Natural killer cell (primary cell): ENCODE data around the gene SIRT1. TPM values are rescaled to one million over a fixed set of nuclear protein-coding genes. Genes with fewer than 3 reads are reported as not detected.
A peak's percentile ranks its signal among the peaks of the same experiment; 100 is the strongest.

Source experiments
- ATAC-seq, 3 donors: fragments of 150-1000 bp in 2 of 3; fragments of 200-7000 bp in 1 of 3; cut with Tn5 transposase; 1 replicate in 1 of 3; 2 replicates in 2 of 3; pipeline ENCODE4 v1.10.0; 2021; ENCODE audit warnings: mild to moderate bottlenecking in 2 of 3, moderate library complexity in 2 of 3
- DNase-seq, 2 donors: peaks; one replicate each; pipeline versions ENCODE4 v3.0.0 to v3.0.0-alpha.2; 2013 to 2021; ENCODE audit warnings: mixed read lengths in 1 of 2
- H3K27ac ChIP-seq: one replicate; pipeline ENCODE4 v1.5.1; 2013; ENCODE audit warnings: mild to moderate bottlenecking, low read length
- H3K27me3 ChIP-seq: one replicate; pipeline ENCODE4 v1.6.1; 2013; ENCODE audit warnings: low read length; ENCODE audit not compliant: control insufficient read depth, insufficient read depth
- H3K36me3 ChIP-seq: one replicate; pipeline ENCODE4 v1.6.1; 2013; ENCODE audit warnings: low read length; ENCODE audit not compliant: control insufficient read depth, insufficient read depth
- H3K4me1 ChIP-seq: one replicate; pipeline ENCODE4 v1.6.1; 2013; ENCODE audit warnings: low read length; ENCODE audit not compliant: control insufficient read depth, insufficient read depth
- H3K4me3 ChIP-seq: one replicate; pipeline ENCODE4 v1.5.1; 2013; ENCODE audit warnings: low read length
- H3K9me3 ChIP-seq: one replicate; pipeline ENCODE4 v1.6.1; 2013; ENCODE audit warnings: low read length; ENCODE audit not compliant: control insufficient read depth, insufficient read depth
- H3K27ac Mint-ChIP-seq, 2 donors: one replicate each; pipeline ENCODE4 v1.8.0; 2022; ENCODE audit warnings: mild to moderate bottlenecking in 2 of 2, mixed read lengths in 2 of 2, moderate library complexity in 1 of 2
- H3K27me3 Mint-ChIP-seq, 2 donors: one replicate each; pipeline ENCODE4 v1.8.0; 2022; ENCODE audit warnings: low read depth in 2 of 2, mixed read lengths in 2 of 2
- H3K36me3 Mint-ChIP-seq: one replicate; pipeline ENCODE4 v1.8.0; 2022; ENCODE audit warnings: mixed read lengths
- H3K4me1 Mint-ChIP-seq, 2 donors: one replicate each; pipeline ENCODE4 v1.8.0; 2022; ENCODE audit warnings: mixed read lengths in 2 of 2
- H3K4me3 Mint-ChIP-seq: one replicate; pipeline ENCODE4 v1.8.0; 2022; ENCODE audit warnings: mild to moderate bottlenecking, moderate library complexity, mixed read lengths
- H3K9me3 Mint-ChIP-seq, 2 donors: one replicate each; pipeline ENCODE4 v1.8.0; 2022; ENCODE audit warnings: mixed read lengths in 2 of 2
- CTCF ChIP-seq: fragments of 200-600 bp; IDR thresholded peaks from one replicate; pipeline ENCODE4 v1.8.0; 2022; ENCODE audit warnings: antibody characterized with exemption
- WGBS: methylation state at CpG from one replicate; pipeline ENCODE4 v1.1.7; 2013; ENCODE audit warnings: missing lambda C conversion rate; ENCODE audit not compliant: insufficient coverage; 5-methylcytosine and 5-hydroxymethylcytosine counted together
- intact Hi-C: fragments of 100-400 bp; cut with micrococcal nuclease; formaldehyde crosslinking; loops from one replicate; pipeline ENCODE4 v1.14.2; 2022
- total RNA-seq, 4 donors: library from RNA; stranded (reverse); fragments of 120-200 nt in 1 of 4; gene quantifications; one replicate each; pipeline versions ENCODE4 v1.2.3 to v1.2.4, GENCODE V29; 2013 to 2022

Gene SIRT1
- total RNA-seq, 3 donors from 2014 or later (not counting 1 experiment from before 2014, with no cell fraction given): 38.2 to 51.0 (median 48.2) TPM

- no peak overlapping the region for H3K27ac ChIP-seq
- peak overlapping the region in 1 of 2 donors; percentile 49 for H3K27ac Mint-ChIP-seq
- no peaks in the 10 kb centered on the region for H3K27me3 Mint-ChIP-seq
- H3K4me3 Mint-ChIP-seq: no peak overlapping the region
- no peaks in the 10 kb centered on the region for H3K4me1 ChIP-seq
- peaks cover 65% of the 10 kb centered on the region for H3K36me3 ChIP-seq
- H3K4me3 ChIP-seq: no peak overlapping the region
- TF ChIP-seq CTCF: no peak
- H3K27me3 ChIP-seq: no peaks in the 10 kb centered on the region
- DNase-seq (no peak), ATAC-seq (no peak)
- H3K9me3 ChIP-seq: no peaks in the 10 kb centered on the region
- H3K9me3 Mint-ChIP-seq: no peaks in the 10 kb centered on the region
- 98% methylated on average over 9 of the region's 9 CpGs for WGBS
- peaks cover 10% of the 10 kb centered on the region for H3K36me3 Mint-ChIP-seq
- H3K4me1 Mint-ChIP-seq: no peaks in the 10 kb centered on the region
- intact Hi-C loops: no loop called here
These were observed 50.8 kb downstream of the SIRT1 start for GRCh38 chr10:67935223-67935622.

GRCh38 chr10:67936416-67936815, 52.0 kb downstream of the SIRT1 start:
- Histone ChIP-seq H3K27me3 (no peaks in the 10 kb centered on the region), H3K9me3 (no peaks in the 10 kb centered on the region), H3K27ac (no peak overlapping the region), H3K4me3 (no peak overlapping the region), H3K4me1 (no peaks in the 10 kb centered on the region), H3K36me3 (peaks cover 61% of the 10 kb centered on the region)
- H3K4me3 Mint-ChIP-seq: no peak overlapping the region
- WGBS: no CpG with 5 or more reads among the region's 1 CpG
- H3K4me1 Mint-ChIP-seq: no peaks in the 10 kb centered on the region
- DNase-seq (no peak), ATAC-seq (no peak)
- no peak overlapping the region for H3K27ac Mint-ChIP-seq
- peaks cover 10% of the 10 kb centered on the region for H3K36me3 Mint-ChIP-seq
- TF ChIP-seq CTCF: no peak
- no peaks in the 10 kb centered on the region for H3K27me3 Mint-ChIP-seq
- intact Hi-C loops: no loop called here
- H3K9me3 Mint-ChIP-seq: no peaks in the 10 kb centered on the region

- Mint-ChIP-seq H3K27me3 (no peaks in the 10 kb centered on the region), H3K4me1 (peaks cover 7 to 13% of the 10 kb centered on the region in 2 donors), H3K36me3 (peaks cover 21% of the 10 kb centered on the region), H3K27ac (peak overlapping the region in 1 of 2 donors; percentile 39), H3K4me3 (no peak overlapping the region), H3K9me3 (no peaks in the 10 kb centered on the region)
- 98% methylated on average over 2 of the region's 2 CpGs for WGBS
- Histone ChIP-seq H3K27me3 (no peaks in the 10 kb centered on the region), H3K4me3 (no peak overlapping the region), H3K9me3 (no peaks in the 10 kb centered on the region), H3K4me1 (no peaks in the 10 kb centered on the region), H3K27ac (no peak overlapping the region), H3K36me3 (peaks cover 40% of the 10 kb centered on the region)
- no peak for TF ChIP-seq CTCF
- ATAC-seq (no peak), DNase-seq (no peak)
- intact Hi-C loops: no loop called here
These were observed 59.5 kb downstream of the SIRT1 start for GRCh38 chr10:67943917-67944316.

GRCh38 chr10:67955614-67956013, 71.2 kb downstream of the SIRT1 start:
- Histone ChIP-seq H3K27ac (no peak overlapping the region), H3K4me3 (no peak overlapping the region), H3K36me3 (peaks cover 21% of the 10 kb centered on the region), H3K4me1 (no peaks in the 10 kb centered on the region), H3K27me3 (no peaks in the 10 kb centered on the region), H3K9me3 (no peaks in the 10 kb centered on the region)
- H3K27me3 Mint-ChIP-seq: no peaks in the 10 kb centered on the region
- no peaks in the 10 kb centered on the region for H3K36me3 Mint-ChIP-seq
- DNase-seq (no peak), ATAC-seq (no peak)
- 96% methylated on average over 3 of the region's 6 CpGs for WGBS
- no peak overlapping the region for H3K4me3 Mint-ChIP-seq
- H3K4me1 Mint-ChIP-seq: peaks cover 0 to 11% of the 10 kb centered on the region in 2 donors
- no peaks in the 10 kb centered on the region for H3K9me3 Mint-ChIP-seq
- no peak for TF ChIP-seq CTCF
- intact Hi-C loops: no loop called here
- no peak overlapping the region for H3K27ac Mint-ChIP-seq
